ENCODE measurements around the gene ADAM23.

GRCh38 chr2:206561962-206562361 lies 118.6 kb downstream of the ADAM23 start:
- TF ChIP-seq POLR2A (IDR thresholded peaks at IDR 0.05) (no peak), CTCF (IDR thresholded peaks at IDR 0.05) (no peak), EP300 (IDR thresholded peaks at IDR 0.05) (no peak)

Data from ovary (tissue), 3 donors.